ENCODE measurements around the gene CDIP1. TPM values are rescaled to one million over a fixed set of nuclear protein-coding genes. Genes with fewer than 3 reads are reported as not detected.

The CDIP1 gene
- total and polyA plus RNA-seq, 2 of the 8 experiments (the other 6 are each of a cell fraction or from before 2014, with no cell fraction given) = 56.6 to 76.3 TPM

GRCh38 chr16:4576008-4576407, 37.4 kb upstream of the CDIP1 start:
- TF ChIP-seq YY1 (IDR thresholded peaks at IDR 0.05; ENCODE audit: low read depth, low read length) (0 out of 2 replicates have a peak, but pooled peaks have one; percentile 29), TAF1 (IDR thresholded peaks at IDR 0.05; ENCODE audit: low read depth, low read length) (no peak)
- Histone ChIP-seq H3K4me3 (ENCODE audit: extremely low read depth in 1 of 4, insufficient read depth in 2 of 4, low read depth in 3 of 4, low read length in 4 of 4) (no peak overlapping the region), H3K79me2 (ENCODE audit: control insufficient read depth in 1 of 2, insufficient read depth in 2 of 2, low read length in 2 of 2) (no peaks in the 10 kb centered on the region), H3K23ac (ENCODE audit: insufficient read length) (no peak overlapping the region), H3K79me1 (ENCODE audit: low read depth, low read length) (no peaks in the 10 kb centered on the region), H2AK5ac (ENCODE audit: low read depth, low read length) (0 out of 2 replicates have a peak overlapping the region, but pooled peaks have one; percentile 4), H2BK20ac (ENCODE audit: low read length) (no peak overlapping the region), H3K4me2 (ENCODE audit: insufficient read depth in 1 of 2, low read depth in 2 of 2, low read length in 2 of 2) (no peak overlapping the region), H4K91ac (replicated peaks; ENCODE audit: insufficient read length, low read length) (no peak overlapping the region), H3K4me1 (replicated peaks in 1 of 4; ENCODE audit: control insufficient read depth in 3 of 4, insufficient read depth in 4 of 4, low read length in 3 of 4) (peaks cover 5 to 7% (median 6%) of the 10 kb centered on the region in 4 experiments), H3K56ac (replicated peaks; ENCODE audit: insufficient read length, low read depth, low read length) (no peak overlapping the region), H2BK12ac (ENCODE audit: low read depth, low read length) (no peak overlapping the region), H4K20me1 (replicated peaks in 1 of 2; ENCODE audit: control insufficient read depth in 1 of 2, insufficient read depth in 2 of 2, low read length in 2 of 2) (no peaks in the 10 kb centered on the region), H3K36me3 (ENCODE audit: control insufficient read depth in 2 of 4, insufficient read depth in 4 of 4, low read length in 3 of 4) (no peaks in the 10 kb centered on the region), H3K23me2 (ENCODE audit: low read depth, low read length) (no peaks in the 10 kb centered on the region), H3K4ac (replicated peaks; ENCODE audit: insufficient read length, low read depth, low read length) (no peak overlapping the region), H2BK5ac (ENCODE audit: low read depth, low read length) (no peak overlapping the region), H3K18ac (ENCODE audit: extremely low read depth, low read length) (no peak overlapping the region), H4K8ac (ENCODE audit: extremely low read depth, insufficient read depth, low read length) (no peak overlapping the region), H3K14ac (ENCODE audit: insufficient read length) (no peak overlapping the region), H3K27ac (ENCODE audit: low read depth, low read length) (no peak overlapping the region), H2AFZ (ENCODE audit: low read length) (no peak overlapping the region), H2BK15ac (ENCODE audit: low read length) (no peak overlapping the region), H2BK120ac (replicated peaks; ENCODE audit: low read depth, low read length) (no peak overlapping the region), H3K9me3 (ENCODE audit: insufficient read depth in 2 of 2, low read depth in 1 of 2, low read length in 1 of 2) (no peaks in the 10 kb centered on the region), H3K27me3 (replicated peaks in 1 of 4; ENCODE audit: control insufficient read depth in 3 of 4, extremely low read depth in 1 of 4, insufficient read depth in 3 of 4, low read length in 3 of 4) (no peaks in the 10 kb centered on the region), H4K5ac (ENCODE audit: insufficient read length, low read depth, low read length) (no peak overlapping the region), H3K9ac (replicated peaks in 1 of 4; ENCODE audit: extremely low read depth in 1 of 4, low read depth in 3 of 4, low read length in 3 of 4) (no peak overlapping the region)
- CTCF ChIA-PET (ENCODE audit: partially characterized antibody) = interaction anchor here (1.0 to 8.9 kb wide), 14 partner anchors 10 to 140 kb away, joined by 3 to 143 read pairs (median 8); partner anchors contain the start of genes C16orf96 and CDIP1
- DNase-seq (ENCODE audit: low read depth in 1 of 2, low spot score in 2 of 2) (no peak), FAIRE-seq (no peak)
- 96% methylated on average over 15 of the region's 15 CpGs; no CpG with 5 or more reads in 1 of the 2 experiments for WGBS, 2 experiments (ENCODE audit: extremely low coverage in 1 of 2, insufficient coverage in 1 of 2, insufficient read length in 1 of 2, insufficient replicate concordance in 2 of 2, low coverage in 1 of 2, low lambda C conversion rate in 2 of 2, missing lambda C conversion rate in 1 of 2)
- POLR2A ChIA-PET (ENCODE audit: partially characterized antibody) = interaction anchor here (0.9 to 1.5 kb wide), 4 partner anchors 12 to 76 kb away, joined by 3 to 5 read pairs (median 3); no protein-coding TSS in a partner anchor

Data from H1 (cell line).